Body of pancreas (tissue), 4 donors: Measurements from ENCODE around the gene RGS17. TPM values are rescaled to one million over a fixed set of nuclear protein-coding genes. Genes with fewer than 3 reads are reported as not detected.

Experiments
- ATAC-seq: fragments of 150-250 bp; one replicate; pipeline ENCODE4 v1.9.1; 2016
- DNase-seq, 4 donors: peaks; one replicate each; pipeline ENCODE4 v3.0.0-alpha.2; 2019
- H3K27ac ChIP-seq, 4 donors: fragments of 200-600 bp; sonication (generic); 1 replicate in 3 of 4; 2 replicates in 1 of 4; pipeline versions ENCODE4 v1.5.1 to v1.6.1; 2016 to 2019; ENCODE audit warnings: mild to moderate bottlenecking in 1 of 4, mixed read lengths in 1 of 4, moderate library complexity in 1 of 4
- H3K27me3 ChIP-seq, 2 donors: fragments of 200-600 bp; sonication (generic); one replicate each; pipeline ENCODE4 v1.6.0; 2016; ENCODE audit warnings: mild to moderate bottlenecking in 1 of 2
- H3K36me3 ChIP-seq, 2 donors: fragments of 200-600 bp; sonication (generic); replicated peaks in 1 of 2; 2 replicates each; pipeline ENCODE4 v1.5.1; 2016; ENCODE audit warnings: low read depth in 2 of 2; ENCODE audit not compliant: insufficient read depth in 1 of 2
- H3K4me1 ChIP-seq: fragments of 200-600 bp; sonication (generic); one replicate; pipeline ENCODE4 v1.6.0; 2016
- H3K4me3 ChIP-seq, 2 donors: fragments of 200-600 bp; sonication (generic); 1 replicate in 1 of 2; 2 replicates in 1 of 2; pipeline ENCODE4 v1.5.1; 2016 to 2019
- H3K9me3 ChIP-seq, 3 donors: fragments of 200-600 bp; sonication (generic); 1 replicate in 2 of 3; 2 replicates in 1 of 3; pipeline ENCODE4 v1.5.1; 2016
- CTCF ChIP-seq, 7 experiments: fragments of 450-650 bp in 4 of 7; fragments of 200-600 bp in 3 of 7; sonication (generic) in 3 of 7; IDR thresholded peaks; one replicate each; pipeline ENCODE4 v1.5.1; 2016 to 2019; ENCODE audit warnings: antibody characterized with exemption in 7 of 7
- POLR2A ChIP-seq, 3 donors: fragments of 450-650 bp; IDR thresholded peaks; one replicate each; pipeline ENCODE4 v1.6.1; 2016; ENCODE audit warnings: antibody characterized with exemption in 3 of 3, mild to moderate bottlenecking in 2 of 3
- WGBS, 2 donors: methylation state at CpG; one replicate each; pipeline ENCODE4 v1.1.5; 2017; 5-methylcytosine and 5-hydroxymethylcytosine counted together
- intact Hi-C: fragments of 100-400 bp; cut with DNase I; formaldehyde crosslinking; loops from one replicate; pipeline ENCODE4 v1.15.1; 2023
- total RNA-seq, 2 donors: library from RNA; depleted of rRNA; stranded (reverse); fragments of >200 nt; gene quantifications; one replicate each; pipeline ENCODE4 v1.1.0, GENCODE V29; 2016

RGS17 gene
- total RNA-seq, 2 donors from 2014 or later = 0.33 to 1.0 TPM

- no peaks in the 10 kb centered on the region for H3K9me3 ChIP-seq
- H3K4me3 ChIP-seq = no peak overlapping the region
- TF ChIP-seq POLR2A (IDR thresholded peaks at IDR 0.05) = no peak
- TF ChIP-seq CTCF (IDR thresholded peaks at IDR 0.05) = no peak
- peaks cover 19% of the 10 kb centered on the region for H3K4me1 ChIP-seq
- intact Hi-C loops = no loop called here
- H3K27me3 ChIP-seq = no peaks in the 10 kb centered on the region
- 54 to 70% methylated on average over 1 of the region's 1 CpG for WGBS, 2 donors
- DNase-seq (no peak), ATAC-seq (no peak)
- no peaks in the 10 kb centered on the region for H3K36me3 ChIP-seq
- H3K27ac ChIP-seq = no peak overlapping the region
These were observed 150.4 kb downstream of the RGS17 start for GRCh38 chr6:152980656-152981055.

GRCh38 chr6:152979116-152979515 lies 152.0 kb downstream of the RGS17 start:
- Histone ChIP-seq H3K27ac (no peak overlapping the region), H3K4me3 (no peak overlapping the region), H3K4me1 (peaks cover 12% of the 10 kb centered on the region), H3K36me3 (no peaks in the 10 kb centered on the region), H3K27me3 (no peaks in the 10 kb centered on the region), H3K9me3 (no peaks in the 10 kb centered on the region)
- no peak for ATAC-seq
- intact Hi-C loops = no loop called here
- DNase-seq = no peak
- TF ChIP-seq CTCF (IDR thresholded peaks at IDR 0.05) (no peak), POLR2A (IDR thresholded peaks at IDR 0.05) (no peak)
- WGBS, 2 donors = 95% methylated on average over 1 of the region's 1 CpG

- intact Hi-C loops = no loop called here
- TF ChIP-seq CTCF (IDR thresholded peaks at IDR 0.05) = no peak
- no peak for TF ChIP-seq POLR2A (IDR thresholded peaks at IDR 0.05)
These were observed 153.0 kb downstream of the RGS17 start for GRCh38 chr6:152978058-152978457.

GRCh38 chr6:152977556-152977955 lies 153.5 kb downstream of the RGS17 start:
- no peak for DNase-seq

More at GRCh38 chr6:152978058-152978457, 153.0 kb downstream of the RGS17 start:
- Histone ChIP-seq H3K9me3 (no peaks in the 10 kb centered on the region), H3K36me3 (peaks cover 0 to 3% of the 10 kb centered on the region in 2 donors), H3K27ac (no peak overlapping the region), H3K4me3 (no peak overlapping the region), H3K27me3 (no peaks in the 10 kb centered on the region), H3K4me1 (peaks cover 11% of the 10 kb centered on the region)
- WGBS, 2 donors = 69 to 84% methylated on average over 3 of the region's 3 CpGs
- DNase-seq = no peak
- ATAC-seq = no peak

More at GRCh38 chr6:152977556-152977955, 153.5 kb downstream of the RGS17 start:
- Histone ChIP-seq H3K4me3 (no peak overlapping the region), H3K4me1 (peaks cover 8% of the 10 kb centered on the region), H3K36me3 (peaks cover 0 to 8% of the 10 kb centered on the region in 2 donors), H3K27me3 (no peaks in the 10 kb centered on the region), H3K27ac (no peak overlapping the region), H3K9me3 (no peaks in the 10 kb centered on the region)
- no peak for ATAC-seq
- TF ChIP-seq POLR2A (IDR thresholded peaks at IDR 0.05) (no peak), CTCF (IDR thresholded peaks at IDR 0.05) (no peak)
- intact Hi-C loops = no loop called here
